HL-60/S4 treated with phorbol 12-myristate 13-acetate at 8.2 ng/mL for 4 days and 3 days (cell line): ENCODE data around the gene OBSCN.
"Not testable (repeated sequence)": the region's sequence is repeated elsewhere in the genome, so short reads cannot be mapped to it uniquely, and the experiment has no call there.

Experiments used
- in situ Hi-C: fragments of 300-500 bp; cut with MboI; formaldehyde crosslinking; loops from 2 replicates; pipeline ENCODE4 v1.15.0; 2022; ENCODE audit warnings: low sequenced_read_pairs

OBSCN gene

GRCh38 chr1:228182296-228183030, 25.4 kb upstream of the OBSCN start:
- in situ Hi-C loops = no loop called here

- in situ Hi-C loops = no loop called here
These were observed 23.7 kb upstream of the OBSCN start for GRCh38 chr1:228184152-228184551.

- in situ Hi-C loops = no loop called here
These were observed 22.2 kb upstream of the OBSCN start for GRCh38 chr1:228185641-228185965.

- in situ Hi-C loops = not testable (repeated sequence)
These were observed 19.6 kb upstream of the OBSCN start for GRCh38 chr1:228188249-228188648.

GRCh38 chr1:228190182-228190581, 17.7 kb upstream of the OBSCN start:
- in situ Hi-C loops = no loop called here

- in situ Hi-C loops = no loop called here
These were observed 17.1 kb upstream of the OBSCN start for GRCh38 chr1:228190778-228191177.

- in situ Hi-C loops = no loop called here
These were observed 13.4 kb upstream of the OBSCN start for GRCh38 chr1:228194436-228194835.

- in situ Hi-C loops = no loop called here
These were observed 12.7 kb upstream of the OBSCN start for GRCh38 chr1:228194921-228195812.

- in situ Hi-C loops = no loop called here
These were observed 10.2 kb upstream of the OBSCN start for GRCh38 chr1:228197555-228198147.

GRCh38 chr1:228198977-228199590, 8.8 kb upstream of the OBSCN start:
- in situ Hi-C loops = no loop called here

- in situ Hi-C loops = no loop called here
These were observed 2.9 kb upstream of the OBSCN start for GRCh38 chr1:228204958-228205357.

- in situ Hi-C loops = no loop called here
These were observed 2.1 kb upstream of the OBSCN start for GRCh38 chr1:228205526-228206436.

- in situ Hi-C loops = no loop called here
These were observed 1.1 kb upstream of the OBSCN start for GRCh38 chr1:228206582-228207351.

- in situ Hi-C loops = no loop called here
These were observed 448 bp upstream of the OBSCN start for GRCh38 chr1:228207381-228207810.

- in situ Hi-C loops = no loop called here
These were observed 1.1 kb downstream of the OBSCN start for GRCh38 chr1:228208831-228209551.

GRCh38 chr1:228209657-228210056, 1.8 kb downstream of the OBSCN start:
- in situ Hi-C loops = no loop called here

GRCh38 chr1:228210076-228210651, 2.3 kb downstream of the OBSCN start:
- in situ Hi-C loops = no loop called here

GRCh38 chr1:228210712-228211530, 3.1 kb downstream of the OBSCN start:
- in situ Hi-C loops = no loop called here
